Globus pallidus (tissue), 1 donor: ENCODE data around the gene CTDP1.
"Not testable (repeated sequence)": the region's sequence is repeated elsewhere in the genome, so short reads cannot be mapped to it uniquely, and the experiment has no call there.

ENCODE experiments used
- DNase-seq: peaks from one replicate; pipeline ENCODE4 v3.0.0-alpha.2; 2015; ENCODE audit warnings: low spot score

The CTDP1 gene

DNA sequence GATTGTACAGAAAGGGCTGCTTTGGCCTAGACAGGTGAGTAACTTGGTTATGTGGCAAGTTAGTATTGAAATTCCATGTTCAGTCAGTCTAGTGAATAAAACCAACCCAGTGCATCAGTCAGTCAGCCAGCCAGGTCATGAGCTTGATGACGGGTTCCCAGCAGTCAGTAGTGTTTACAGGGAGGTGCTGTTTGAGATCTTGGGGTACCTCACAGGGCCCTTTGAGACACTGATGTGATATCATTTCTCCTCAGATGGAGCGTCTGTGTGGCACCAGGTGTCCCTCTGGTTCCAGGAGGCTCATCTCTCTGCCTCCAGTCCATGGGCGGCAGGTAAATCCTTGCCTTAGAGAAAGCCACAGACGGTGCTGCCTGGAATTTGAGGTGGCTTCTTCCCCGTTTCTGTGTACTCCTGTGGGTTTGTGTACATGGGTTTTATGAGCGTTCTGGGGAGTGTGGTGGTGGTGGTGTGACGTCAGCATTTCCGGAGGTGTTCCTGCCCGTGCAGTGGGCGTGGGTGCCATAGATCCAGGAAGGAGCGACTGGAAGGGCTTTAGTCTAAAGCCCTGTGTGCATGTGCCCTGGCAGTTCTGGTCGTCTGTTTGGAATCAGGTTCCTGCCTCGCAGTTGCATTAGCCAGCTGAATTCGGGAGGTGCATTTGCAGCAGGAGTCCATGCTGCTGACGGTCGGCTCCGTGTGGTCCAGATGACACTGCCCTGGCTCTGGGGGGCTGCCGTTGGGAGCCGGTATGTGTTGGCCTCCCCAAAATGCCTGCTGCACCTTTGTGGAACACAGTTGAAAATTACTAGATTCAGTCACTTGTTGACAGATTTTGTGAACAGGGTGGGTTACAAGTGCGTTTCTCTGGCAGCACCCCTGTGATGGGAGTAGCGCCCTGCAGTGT lies 2.1 kb downstream of the CTDP1 start:
- DNase-seq, result no peak

GRCh38 chr18:79682481-79682880 lies 2.9 kb downstream of the CTDP1 start:
- no peak for DNase-seq

GRCh38 chr18:79682894-79683625 lies 3.5 kb downstream of the CTDP1 start:
- DNase-seq, result no peak

- DNase-seq, result no peak
Measured at GRCh38 chr18:79683626-79684282, 4.2 kb downstream of the CTDP1 start.

DNA sequence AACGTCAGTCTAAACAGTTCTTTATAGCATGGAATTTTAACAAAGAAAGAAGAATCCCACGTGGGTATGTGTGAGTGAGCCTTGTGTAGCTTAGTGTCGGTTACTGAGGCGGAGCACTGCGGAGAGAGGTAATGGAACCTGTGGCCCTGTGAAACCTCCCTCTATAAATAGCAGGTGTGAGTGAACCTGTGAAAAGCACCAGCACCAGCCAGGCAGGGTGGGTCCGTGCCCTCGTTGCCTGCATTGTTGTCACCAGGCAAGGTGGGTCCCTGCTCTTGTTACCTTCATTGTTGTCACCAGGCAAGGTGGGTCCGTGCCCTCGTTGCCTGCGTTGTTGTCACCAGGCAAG lies 4.7 kb downstream of the CTDP1 start:
- DNase-seq, result no peak

DNA sequence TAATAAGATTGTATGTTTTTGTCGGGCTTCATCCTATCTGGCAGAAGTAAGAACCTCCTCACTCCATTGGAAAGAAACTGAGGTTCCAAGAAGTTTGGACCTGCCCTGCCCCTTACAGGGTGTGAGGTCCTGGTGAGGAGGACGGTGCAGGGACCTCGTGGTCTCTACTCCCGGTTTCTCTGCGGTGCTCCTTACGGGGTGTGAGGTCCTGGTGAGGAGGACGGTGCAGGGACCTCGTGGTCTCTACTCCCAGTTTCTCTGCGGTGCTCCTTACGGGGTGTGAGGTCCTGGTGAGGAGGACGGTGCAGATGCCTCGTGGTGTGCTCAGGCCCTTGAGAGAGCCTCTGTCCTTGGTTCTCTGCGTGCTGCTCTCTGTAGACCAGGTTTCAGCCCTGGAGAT lies 5.2 kb downstream of the CTDP1 start:
- no peak for DNase-seq

GRCh38 chr18:79685281-79685680 lies 5.7 kb downstream of the CTDP1 start:
- DNase-seq, result no peak

GRCh38 chr18:79685971-79686370 lies 6.4 kb downstream of the CTDP1 start:
- DNase-seq, result no peak

DNA sequence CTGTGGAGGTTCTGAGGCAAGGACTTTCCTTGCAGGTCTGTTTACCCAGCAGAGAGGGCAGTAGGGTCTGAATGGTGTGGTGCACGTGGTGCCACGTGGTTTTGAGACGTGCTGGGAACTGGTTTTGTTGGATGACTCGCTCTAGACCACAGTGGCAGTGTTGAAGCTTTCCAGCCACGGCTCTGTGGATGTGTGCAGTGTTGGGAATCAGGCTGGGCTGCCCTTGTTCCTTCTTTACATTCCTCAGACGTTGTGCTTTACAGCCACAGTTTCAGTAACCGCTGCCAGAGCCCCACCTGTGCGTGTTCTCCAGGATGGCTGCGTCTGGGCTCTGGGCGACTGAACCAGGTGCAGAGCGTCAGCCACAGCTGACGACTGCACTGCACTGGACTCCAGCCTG lies 8.2 kb downstream of the CTDP1 start:
- DNase-seq, result no peak

- no peak for DNase-seq
Measured at GRCh38 chr18:79690071-79690470, 10.5 kb downstream of the CTDP1 start.

- DNase-seq, result no peak
Measured at GRCh38 chr18:79690586-79691482, 11.2 kb downstream of the CTDP1 start.

DNA sequence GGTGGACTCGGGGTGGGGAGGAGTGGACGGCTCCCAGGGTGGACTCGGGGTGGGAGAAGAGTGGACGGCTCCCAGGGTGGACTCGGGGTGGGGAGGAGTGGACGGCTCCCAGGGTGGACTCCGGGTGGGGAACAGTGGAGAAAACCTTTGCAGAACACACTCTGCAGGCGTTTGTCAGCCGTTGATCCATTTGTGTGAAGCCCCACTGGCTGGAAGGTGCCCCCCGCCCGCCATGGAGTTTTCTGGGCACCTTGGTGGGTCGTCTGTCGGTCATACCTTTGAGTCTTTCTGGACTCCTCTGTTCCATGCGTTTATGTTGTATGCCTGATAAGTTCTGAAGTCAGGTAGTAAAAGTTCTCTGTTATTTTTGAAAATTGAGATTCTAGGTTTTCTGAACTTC lies 12.5 kb downstream of the CTDP1 start:
- no peak for DNase-seq

DNA sequence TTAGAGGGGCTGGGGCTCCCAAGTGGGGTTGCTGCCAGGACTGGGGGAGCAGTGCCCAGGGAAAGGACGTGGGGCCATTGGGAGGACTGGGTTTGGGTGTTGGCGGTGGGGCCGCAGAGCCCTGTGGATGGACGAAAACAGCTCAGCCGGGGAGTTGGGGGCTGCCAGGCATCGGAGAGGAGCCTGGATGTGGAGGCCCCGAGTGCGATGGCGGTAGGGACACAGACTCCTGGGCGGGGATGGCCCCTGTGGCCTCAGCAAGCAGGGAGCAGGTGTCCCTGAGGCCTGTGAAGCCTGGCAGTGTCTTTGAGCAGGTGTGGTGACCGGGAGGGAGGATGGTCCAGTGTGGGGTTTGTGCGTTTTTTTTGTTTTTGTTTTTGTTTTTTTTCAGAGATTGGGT lies 13.3 kb downstream of the CTDP1 start:
- DNase-seq, result no peak

GRCh38 chr18:79693561-79694205 lies 14.1 kb downstream of the CTDP1 start:
- DNase-seq, result no peak

- DNase-seq, result not testable (repeated sequence)
Measured at GRCh38 chr18:79694206-79694894, 14.7 kb downstream of the CTDP1 start.

DNA sequence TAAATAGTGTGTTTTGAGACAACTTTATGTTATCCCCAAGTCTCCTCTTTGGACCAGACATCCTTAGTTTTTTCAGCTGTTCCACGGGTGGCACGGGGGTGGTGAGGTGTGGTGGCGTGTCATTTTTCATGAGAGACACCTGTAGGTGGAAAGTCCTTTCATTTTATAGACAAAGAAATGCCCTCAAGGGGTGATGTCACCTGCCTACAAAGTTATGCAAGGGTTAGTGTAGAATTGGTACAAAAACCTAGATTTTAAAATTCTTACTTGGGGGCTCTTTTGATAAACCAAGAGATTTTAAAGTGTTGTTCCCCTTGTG lies 15.3 kb downstream of the CTDP1 start:
- DNase-seq, result no peak

DNA sequence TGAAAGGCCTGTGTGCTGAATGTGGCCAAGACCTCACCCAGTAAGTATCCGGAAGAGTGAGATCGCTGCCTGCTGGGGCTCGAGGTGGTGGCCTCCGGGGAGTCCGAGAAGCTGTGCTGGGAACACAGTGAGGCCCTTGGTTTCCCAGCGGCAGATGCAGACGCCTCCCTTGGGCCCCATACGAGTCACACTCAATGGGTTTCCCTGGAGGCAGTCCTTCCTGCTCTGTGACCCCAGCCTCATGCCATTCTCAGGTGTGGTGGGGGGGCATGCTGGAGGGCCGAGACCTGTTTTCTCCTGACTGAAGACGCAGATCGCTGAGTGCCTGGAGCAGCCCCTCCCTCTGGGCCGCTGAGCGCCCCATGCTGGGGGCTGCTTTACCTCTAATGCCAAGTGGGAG lies 15.7 kb downstream of the CTDP1 start:
- no peak for DNase-seq

GRCh38 chr18:79695856-79696850 lies 16.6 kb downstream of the CTDP1 start:
- DNase-seq, result no peak

DNA sequence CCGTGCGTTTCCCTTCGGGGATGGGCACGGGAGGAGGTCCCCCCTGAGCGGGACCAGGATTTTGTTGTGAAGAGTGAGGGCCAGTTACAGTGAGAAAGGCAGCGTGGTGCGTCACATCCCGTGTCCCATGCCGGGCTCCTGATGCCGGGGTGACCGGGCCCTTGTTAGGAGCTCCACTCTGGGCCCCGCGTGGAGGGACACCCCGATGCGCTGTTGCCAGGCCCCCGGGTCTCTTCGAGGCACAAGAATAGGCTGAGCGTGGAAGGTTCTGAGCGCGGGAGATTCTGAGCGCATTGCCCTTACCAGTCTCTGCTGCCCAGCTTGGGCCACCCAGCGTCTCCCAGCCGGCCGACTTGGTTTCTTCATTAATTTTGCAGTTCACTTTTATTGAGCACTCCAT lies 17.6 kb downstream of the CTDP1 start:
- no peak for DNase-seq

DNA sequence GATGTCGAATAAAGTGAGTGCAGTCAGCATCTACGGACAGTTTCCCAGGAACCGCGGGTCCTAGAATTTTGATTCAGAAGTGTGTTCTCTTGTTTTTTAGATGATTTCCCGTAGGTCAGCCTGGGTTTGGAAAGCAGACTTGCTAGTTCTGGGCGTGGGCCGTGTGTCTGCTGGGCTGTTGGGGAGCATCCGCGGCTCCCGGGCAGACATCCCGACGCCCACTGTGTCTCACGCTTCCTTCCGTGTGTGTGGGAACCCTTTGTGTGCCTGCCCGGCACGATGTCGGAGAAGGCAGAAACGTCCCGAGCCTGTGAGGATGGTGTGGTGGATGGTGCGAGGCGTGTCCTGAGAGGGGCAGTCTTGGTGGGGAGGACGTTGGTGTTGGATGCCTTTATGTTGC lies 18.4 kb downstream of the CTDP1 start:
- no peak for DNase-seq
